ENCODE measurements around the gene ZBTB42. TPM values are rescaled to one million over a fixed set of nuclear protein-coding genes. Genes with fewer than 3 reads are reported as not detected.
A peak's percentile ranks its signal among the peaks of the same experiment; 100 is the strongest.
"Not testable (repeated sequence)": the region's sequence is repeated elsewhere in the genome, so short reads cannot be mapped to it uniquely, and the experiment has no call there.

The ZBTB42 gene
- total and polyA plus RNA-seq, 2 donors = 2.1 to 3.2 TPM

GRCh38 chr14:104822821-104823615, 22.1 kb downstream of the ZBTB42 start:
- H3K4me1 ChIP-seq (ENCODE audit: control insufficient read depth in 2 of 2, insufficient read depth in 2 of 2, low read length in 2 of 2) = peaks cover 0 to 19% of the 10 kb centered on the region in 2 donors
- WGBS = 92% methylated on average over 22 of the region's 22 CpGs
- no peak for DNase-seq (ENCODE audit: low read depth in 6 of 9, low spot score in 9 of 9)
- peaks cover 0 to 10% of the 10 kb centered on the region in 2 donors for H3K9me3 ChIP-seq (ENCODE audit: control insufficient read depth in 2 of 2, insufficient read depth in 1 of 2, low read length in 1 of 2)
- H3K27me3 ChIP-seq (ENCODE audit: control insufficient read depth in 2 of 2, insufficient read depth in 1 of 2, low read length in 1 of 2) = peaks cover 20 to 35% of the 10 kb centered on the region in 2 donors
- no peaks in the 10 kb centered on the region for H3K36me3 ChIP-seq (ENCODE audit: control insufficient read depth in 2 of 2, insufficient read depth in 2 of 2, low read length in 1 of 2)
- no peak overlapping the region for H3K27ac ChIP-seq (ENCODE audit: low read depth in 1 of 2, low read length in 1 of 2)
- no peak overlapping the region for H3K4me3 ChIP-seq (ENCODE audit: low read length in 2 of 2)

GRCh38 chr14:104824353-104824997, 23.6 kb downstream of the ZBTB42 start:
- peaks cover 0 to 10% of the 10 kb centered on the region in 2 donors for H3K9me3 ChIP-seq (ENCODE audit: control insufficient read depth in 2 of 2, insufficient read depth in 1 of 2, low read length in 1 of 2)
- peaks cover 20 to 44% of the 10 kb centered on the region in 2 donors for H3K27me3 ChIP-seq (ENCODE audit: control insufficient read depth in 2 of 2, insufficient read depth in 1 of 2, low read length in 1 of 2)
- DNase-seq (ENCODE audit: low read depth in 6 of 9, low spot score in 9 of 9) = no peak
- 96% methylated on average over 2 of the region's 2 CpGs for WGBS
- no peaks in the 10 kb centered on the region for H3K36me3 ChIP-seq (ENCODE audit: control insufficient read depth in 2 of 2, insufficient read depth in 2 of 2, low read length in 1 of 2)
- no peak overlapping the region for H3K27ac ChIP-seq (ENCODE audit: low read depth in 1 of 2, low read length in 1 of 2)
- H3K4me3 ChIP-seq (ENCODE audit: low read length in 2 of 2) = no peak overlapping the region
- H3K4me1 ChIP-seq (ENCODE audit: control insufficient read depth in 2 of 2, insufficient read depth in 2 of 2, low read length in 2 of 2) = peaks cover 0 to 19% of the 10 kb centered on the region in 2 donors

- WGBS = 1% methylated on average over 53 of the region's 54 CpGs
- H3K4me3 ChIP-seq (ENCODE audit: low read length in 2 of 2) = peak overlapping the region; percentile 35 to 36
- H3K9me3 ChIP-seq (ENCODE audit: control insufficient read depth in 2 of 2, insufficient read depth in 1 of 2, low read length in 1 of 2) = peaks cover 0 to 10% of the 10 kb centered on the region in 2 donors
- no peaks in the 10 kb centered on the region for H3K36me3 ChIP-seq (ENCODE audit: control insufficient read depth in 2 of 2, insufficient read depth in 2 of 2, low read length in 1 of 2)
- peaks cover 20 to 44% of the 10 kb centered on the region in 2 donors for H3K27me3 ChIP-seq (ENCODE audit: control insufficient read depth in 2 of 2, insufficient read depth in 1 of 2, low read length in 1 of 2)
- peaks cover 0 to 19% of the 10 kb centered on the region in 2 donors for H3K4me1 ChIP-seq (ENCODE audit: control insufficient read depth in 2 of 2, insufficient read depth in 2 of 2, low read length in 2 of 2)
- H3K27ac ChIP-seq (ENCODE audit: low read depth in 1 of 2, low read length in 1 of 2) = no peak overlapping the region
- DNase-seq (ENCODE audit: low read depth in 6 of 9, low spot score in 9 of 9) = peak; percentile 13 to 87 (median 67)
Measured at GRCh38 chr14:104826189-104826860, 25.4 kb downstream of the ZBTB42 start.

GRCh38 chr14:104826861-104827176, 25.9 kb downstream of the ZBTB42 start:
- DNase-seq (ENCODE audit: low read depth in 6 of 9, low spot score in 9 of 9) = no peak
- Histone ChIP-seq H3K27ac (ENCODE audit: low read depth in 1 of 2, low read length in 1 of 2) (no peak overlapping the region), H3K4me3 (ENCODE audit: low read length in 2 of 2) (peak overlapping the region in 1 of 2 donors; percentile 36), H3K27me3 (ENCODE audit: control insufficient read depth in 2 of 2, insufficient read depth in 1 of 2, low read length in 1 of 2) (peaks cover 20 to 44% of the 10 kb centered on the region in 2 donors), H3K4me1 (ENCODE audit: control insufficient read depth in 2 of 2, insufficient read depth in 2 of 2, low read length in 2 of 2) (peaks cover 0 to 19% of the 10 kb centered on the region in 2 donors), H3K36me3 (ENCODE audit: control insufficient read depth in 2 of 2, insufficient read depth in 2 of 2, low read length in 1 of 2) (no peaks in the 10 kb centered on the region), H3K9me3 (ENCODE audit: control insufficient read depth in 2 of 2, insufficient read depth in 1 of 2, low read length in 1 of 2) (peaks cover 0 to 10% of the 10 kb centered on the region in 2 donors)
- 4% methylated on average over 27 of the region's 27 CpGs for WGBS

GRCh38 chr14:104827177-104828055, 26.5 kb downstream of the ZBTB42 start:
- Histone ChIP-seq H3K36me3 (ENCODE audit: control insufficient read depth in 2 of 2, insufficient read depth in 2 of 2, low read length in 1 of 2) (no peaks in the 10 kb centered on the region), H3K27ac (ENCODE audit: low read depth in 1 of 2, low read length in 1 of 2) (no peak overlapping the region), H3K4me3 (ENCODE audit: low read length in 2 of 2) (peak overlapping the region in 1 of 2 donors; percentile 36), H3K4me1 (ENCODE audit: control insufficient read depth in 2 of 2, insufficient read depth in 2 of 2, low read length in 2 of 2) (peaks cover 0 to 19% of the 10 kb centered on the region in 2 donors), H3K27me3 (ENCODE audit: control insufficient read depth in 2 of 2, insufficient read depth in 1 of 2, low read length in 1 of 2) (peaks cover 20 to 44% of the 10 kb centered on the region in 2 donors), H3K9me3 (ENCODE audit: control insufficient read depth in 2 of 2, insufficient read depth in 1 of 2, low read length in 1 of 2) (peaks cover 0 to 10% of the 10 kb centered on the region in 2 donors)
- DNase-seq (ENCODE audit: low read depth in 6 of 9, low spot score in 9 of 9) = peak in 2 of 9 donors; percentile 20 to 38
- 7% methylated on average over 39 of the region's 39 CpGs for WGBS

GRCh38 chr14:104830781-104831180, 29.9 kb downstream of the ZBTB42 start:
- Histone ChIP-seq H3K27me3 (ENCODE audit: control insufficient read depth in 2 of 2, insufficient read depth in 1 of 2, low read length in 1 of 2) (peaks cover 15 to 30% of the 10 kb centered on the region in 2 donors), H3K4me3 (ENCODE audit: low read length in 2 of 2) (no peak overlapping the region), H3K4me1 (ENCODE audit: control insufficient read depth in 2 of 2, insufficient read depth in 2 of 2, low read length in 2 of 2) (peaks cover 0 to 16% of the 10 kb centered on the region in 2 donors), H3K27ac (ENCODE audit: low read depth in 1 of 2, low read length in 1 of 2) (no peak overlapping the region), H3K9me3 (ENCODE audit: control insufficient read depth in 2 of 2, insufficient read depth in 1 of 2, low read length in 1 of 2) (peaks cover 0 to 1% of the 10 kb centered on the region in 2 donors), H3K36me3 (ENCODE audit: control insufficient read depth in 2 of 2, insufficient read depth in 2 of 2, low read length in 1 of 2) (no peaks in the 10 kb centered on the region)
- DNase-seq (ENCODE audit: low read depth in 6 of 9, low spot score in 9 of 9) = no peak
- WGBS = 88% methylated on average over 9 of the region's 9 CpGs

GRCh38 chr14:104836171-104836935, 35.5 kb downstream of the ZBTB42 start:
- WGBS = 97% methylated on average over 40 of the region's 41 CpGs
- H3K27ac ChIP-seq (ENCODE audit: low read depth in 1 of 2, low read length in 1 of 2); H3K4me1 ChIP-seq (ENCODE audit: control insufficient read depth in 2 of 2, insufficient read depth in 2 of 2, low read length in 2 of 2); H3K9me3 ChIP-seq (ENCODE audit: control insufficient read depth in 2 of 2, insufficient read depth in 1 of 2, low read length in 1 of 2); H3K4me3 ChIP-seq (ENCODE audit: low read length in 2 of 2); H3K27me3 ChIP-seq (ENCODE audit: control insufficient read depth in 2 of 2, insufficient read depth in 1 of 2, low read length in 1 of 2); DNase-seq (ENCODE audit: low read depth in 6 of 9, low spot score in 9 of 9); H3K36me3 ChIP-seq (ENCODE audit: control insufficient read depth in 2 of 2, insufficient read depth in 2 of 2, low read length in 1 of 2): not testable (repeated sequence)

GRCh38 chr14:104841730-104842129, 40.8 kb downstream of the ZBTB42 start:
- Histone ChIP-seq H3K4me3 (ENCODE audit: low read length in 2 of 2) (no peak overlapping the region), H3K27me3 (ENCODE audit: control insufficient read depth in 2 of 2, insufficient read depth in 1 of 2, low read length in 1 of 2) (peaks cover 33 to 61% of the 10 kb centered on the region in 2 donors), H3K27ac (ENCODE audit: low read depth in 1 of 2, low read length in 1 of 2) (no peak overlapping the region), H3K4me1 (ENCODE audit: control insufficient read depth in 2 of 2, insufficient read depth in 2 of 2, low read length in 2 of 2) (no peaks in the 10 kb centered on the region), H3K36me3 (ENCODE audit: control insufficient read depth in 2 of 2, insufficient read depth in 2 of 2, low read length in 1 of 2) (no peaks in the 10 kb centered on the region), H3K9me3 (ENCODE audit: control insufficient read depth in 2 of 2, insufficient read depth in 1 of 2, low read length in 1 of 2) (no peaks in the 10 kb centered on the region)
- 87% methylated on average over 1 of the region's 1 CpG for WGBS
- no peak for DNase-seq (ENCODE audit: low read depth in 6 of 9, low spot score in 9 of 9)
